GM12878 (cell line): Measurements from ENCODE around the gene BBS9. TPM values are rescaled to one million over a fixed set of nuclear protein-coding genes. Genes with fewer than 3 reads are reported as not detected.

ENCODE experiments used
- BCL3 ChIP-seq: IDR thresholded peaks from 2 replicates; pipeline ENCODE4 v1.6.1; 2011; ENCODE audit warnings: borderline replicate concordance, low read depth, mild to moderate bottlenecking, moderate library complexity, low read length; ENCODE audit not compliant: insufficient read depth, poor library complexity, severe bottlenecking
- BHLHE40 ChIP-seq, 2 experiments: fragments of 450-650 bp in 1 of 2; IDR thresholded peaks; 2 replicates each; pipeline ENCODE4 v1.6.1; 2011 to 2017; ENCODE audit warnings: low read depth in 2 of 2, borderline replicate concordance in 1 of 2, improper control_type of control experiment in 1 of 2, low read length in 1 of 2, mild to moderate bottlenecking in 1 of 2
- CEBPB ChIP-seq, 2 experiments: fragments of 150-350 bp in 1 of 2; IDR thresholded peaks; 2 replicates each; pipeline ENCODE4 v1.6.1; 2012 to 2014; ENCODE audit warnings: low read depth in 2 of 2, low read length in 2 of 2, borderline replicate concordance in 1 of 2, inconsistent platforms in 1 of 2
- DPF2 ChIP-seq: fragments of 450-650 bp; IDR thresholded peaks from 2 replicates; pipeline ENCODE4 v1.6.1; 2017; ENCODE audit warnings: mild to moderate bottlenecking
- EED ChIP-seq: sonication (generic); IDR thresholded peaks from 2 replicates; pipeline ENCODE4 v1.6.1; 2016; ENCODE audit warnings: antibody characterized with exemption, low read depth
- ETV6 ChIP-seq, 2 experiments: fragments of 450-650 bp in 1 of 2; IDR thresholded peaks in 1 of 2; conservative IDR thresholded peaks in 1 of 2; 2 replicates each; pipeline ENCODE4 v1.6.1; 2014; ENCODE audit warnings: antibody characterized with exemption in 1 of 2, borderline replicate concordance in 1 of 2, low read depth in 1 of 2, mild to moderate bottlenecking in 1 of 2, moderate library complexity in 1 of 2
- FOXM1 ChIP-seq: IDR thresholded peaks from 2 replicates; pipeline ENCODE4 v1.6.1; 2012; ENCODE audit warnings: low read depth, mild to moderate bottlenecking, inconsistent platforms, low read length, moderate library complexity
- HSF1 ChIP-seq: fragments of 150-350 bp; IDR thresholded peaks from 2 replicates; pipeline ENCODE4 v1.6.1; 2014; ENCODE audit warnings: mild to moderate bottlenecking, low read depth, low read length
- LARP7 ChIP-seq: fragments of 450-650 bp; IDR thresholded peaks from 2 replicates; pipeline ENCODE4 v1.6.1; 2017; ENCODE audit warnings: mild to moderate bottlenecking
- NR2C2 ChIP-seq: IDR thresholded peaks from 2 replicates; pipeline ENCODE4 v1.6.1; 2011; ENCODE audit warnings: borderline replicate concordance, low read depth; ENCODE audit not compliant: control insufficient read depth, insufficient read length
- NR2F1 ChIP-seq: fragments of 450-650 bp; conservative IDR thresholded peaks from 2 replicates; pipeline ENCODE4 v1.6.1; 2017; ENCODE audit warnings: mild to moderate bottlenecking
- PKNOX1 ChIP-seq: fragments of 450-650 bp; IDR thresholded peaks from 2 replicates; pipeline ENCODE4 v1.6.1; 2016; ENCODE audit warnings: mild to moderate bottlenecking
- RAD51 ChIP-seq: fragments of 450-650 bp; IDR thresholded peaks from 2 replicates; pipeline ENCODE4 v1.6.1; 2016; ENCODE audit warnings: moderate library complexity, mild to moderate bottlenecking, inconsistent platforms
- SMAD1 ChIP-seq: fragments of 450-650 bp; IDR thresholded peaks from 2 replicates; pipeline ENCODE4 v1.6.1; 2018; ENCODE audit warnings: mild to moderate bottlenecking, low read depth; ENCODE audit not compliant: partially characterized antibody
- SREBF1 ChIP-seq: IDR thresholded peaks from 2 replicates; pipeline ENCODE4 v1.6.1; 2012; ENCODE audit warnings: mild to moderate bottlenecking, low read length
- STAT3 ChIP-seq: IDR thresholded peaks from 2 replicates; pipeline ENCODE4 v1.6.1; 2011; ENCODE audit warnings: low read depth, low read length, improper control_type of control experiment
- SUPT20H ChIP-seq: IDR thresholded peaks from 2 replicates; pipeline ENCODE4 v1.6.1; 2011; ENCODE audit warnings: low read depth, mild to moderate bottlenecking, low read length, moderate library complexity, borderline replicate concordance; ENCODE audit not compliant: control insufficient read depth
- SUZ12 ChIP-seq: fragments of 200-600 bp; sonication (generic); IDR thresholded peaks from one replicate; pipeline ENCODE4 v1.6.1; 2018; ENCODE audit warnings: antibody characterized with exemption, mild to moderate bottlenecking; ENCODE audit not compliant: unreplicated experiment
- TCF12 ChIP-seq: IDR thresholded peaks from 2 replicates; pipeline ENCODE4 v1.6.1; 2011; ENCODE audit warnings: low read depth, mild to moderate bottlenecking, low read length
- WRNIP1 ChIP-seq: IDR thresholded peaks from 2 replicates; pipeline ENCODE4 v1.6.1; 2011; ENCODE audit warnings: low read depth, low read length, improper control_type of control experiment, borderline replicate concordance
- YY1 ChIP-seq: IDR thresholded peaks from 2 replicates; pipeline ENCODE4 v1.6.1; 2011; ENCODE audit warnings: low read depth, mild to moderate bottlenecking, low read length
- ZBTB4 ChIP-seq: fragments of 450-650 bp; formaldehyde crosslinking; IDR thresholded peaks from 2 replicates; pipeline ENCODE4 v1.4.0; 2022; ENCODE audit warnings: mild to moderate bottlenecking, moderate library complexity
- ZZZ3 ChIP-seq: IDR thresholded peaks from 2 replicates; pipeline ENCODE4 v1.6.1; 2011; ENCODE audit warnings: low read depth; ENCODE audit not compliant: control insufficient read depth, insufficient read length
- polyA plus RNA-seq, 11 experiments: library from polyadenylated mRNA; depleted of rRNA in 4 of 11; unstranded in 6 of 11; stranded (reverse) in 5 of 11; fragments of >200 nt; fragmentation: Nextera tagmentation in 4 of 11; fragmentation: Illumina TruSeq in 1 of 11; extraction: Ambion mirVana in 4 of 11; extraction: Trizol in 1 of 11; gene quantifications; 1 replicate in 1 of 11; 2 replicates in 10 of 11; pipeline versions ENCODE4 v1.2.1 to v1.2.3, GENCODE V29; 2011 to 2016; ENCODE audit warnings: inconsistent platforms in 2 of 11, missing spikeins in 2 of 11, low read depth in 1 of 11
- total RNA-seq, 4 experiments: library from RNA; depleted of rRNA in 3 of 4; stranded (reverse); fragments of >200 nt in 3 of 4; fragmentation: Illumina TruSeq in 1 of 4; extraction: Trizol in 1 of 4; gene quantifications; 2 replicates each; pipeline versions ENCODE4 v1.2.1 to v1.2.3, GENCODE V29; 2013 to 2021

Gene BBS9
- total and polyA plus RNA-seq, 10 of the 15 experiments (the other 5 are each of a cell fraction or from before 2014, with no cell fraction given), result 1.2 to 5.6 (median 2.3) TPM

- TF ChIP-seq WRNIP1 (no peak), BHLHE40 (IDR thresholded peaks at IDR 0.05; ENCODE audit: borderline replicate concordance in 1 of 2, low read depth in 2 of 2, low read length in 1 of 2) (no peak), ZZZ3 (no peak), BCL3 (peak; percentile 83), ETV6 (conservative IDR thresholded peaks at IDR 0.05 in 1 of 2, IDR thresholded peaks at IDR 0.05 in 1 of 2; ENCODE audit: borderline replicate concordance in 1 of 2, low read depth in 1 of 2) (0 out of 4 replicates have a peak, but pooled peaks of 1 of the 2 experiments have one; percentile 18), NR2C2 (no peak), SUPT20H (no peak), CEBPB (IDR thresholded peaks at IDR 0.05; ENCODE audit: borderline replicate concordance in 1 of 2, low read depth in 2 of 2, low read length in 2 of 2) (no peak), LARP7 (no peak), RAD51 (no peak), SUZ12 (no peak), DPF2 (0 out of 2 replicates have a peak, but pooled peaks have one; percentile 40), PKNOX1 (peak; percentile 79), NR2F1 (no peak), TCF12 (no peak), SMAD1 (no peak), ZBTB4 (CRISPR knock-in tag) (no peak), EED (peak; percentile 52; the same call in 1 of the 2 replicates), STAT3 (no peak), SREBF1 (no peak), FOXM1 (peak; percentile 65; the same call in 1 of the 2 replicates), HSF1 (no peak), YY1 (0 out of 2 replicates have a peak, but pooled peaks have one; percentile 28)
Observed at GRCh38 chr7:33471636-33472242, 342.4 kb downstream of the BBS9 start (continued).
